Umbilical cord (tissue), 2 donors: ENCODE data around the gene TMEM185A. TPM values are rescaled to one million over a fixed set of nuclear protein-coding genes. Genes with fewer than 3 reads are reported as not detected.
A peak's percentile ranks its signal among the peaks of the same experiment; 100 is the strongest.
"Not testable (repeated sequence)": the region's sequence is repeated elsewhere in the genome, so short reads cannot be mapped to it uniquely, and the experiment has no call there.

Source experiments
- DNase-seq: peaks from one replicate; pipeline ENCODE4 v3.0.0-alpha.2; 2015; ENCODE audit warnings: low spot score
- total RNA-seq: library from RNA; depleted of rRNA; stranded (reverse); fragments of >200 nt; gene quantifications from one replicate; pipeline ENCODE4 v1.2.3, GENCODE V29; 2014; ENCODE audit warnings: low replicate concordance; ENCODE audit not compliant: insufficient read depth

Gene TMEM185A
- total RNA-seq: 28.4 TPM

- DNase-seq: peak; percentile 50
Observed at GRCh38 chrX:149631234-149632165, at the start of gene TMEM185A. TMEM185A (minus strand) TSS chrX:149631792; CDS start chrX:149631580, 212 bp downstream.

- no peak for DNase-seq
Observed at GRCh38 chrX:149681182-149681581, 49.6 kb upstream of the TMEM185A start.

GRCh38 chrX:149679164-149679678 is 47.6 kb upstream of the TMEM185A start:
- DNase-seq: not testable (repeated sequence)

GRCh38 chrX:149675554-149675953 is 44.0 kb upstream of the TMEM185A start:
- not testable (repeated sequence) for DNase-seq

GRCh38 chrX:149675088-149675487 is 43.5 kb upstream of the TMEM185A start:
- DNase-seq: not testable (repeated sequence)

GRCh38 chrX:149660613-149661012 is 29.0 kb upstream of the TMEM185A start:
- not testable (repeated sequence) for DNase-seq

- DNase-seq: not testable (repeated sequence)
Observed at GRCh38 chrX:149656260-149656884, 24.8 kb upstream of the TMEM185A start.

- DNase-seq: no peak
Observed at GRCh38 chrX:149652232-149652981, 20.8 kb upstream of the TMEM185A start.

GRCh38 chrX:149650162-149650561 is 18.6 kb upstream of the TMEM185A start:
- no peak for DNase-seq

- DNase-seq: no peak
Observed at GRCh38 chrX:149648932-149649331, 17.3 kb upstream of the TMEM185A start.

GRCh38 chrX:149647505-149647904 is 15.9 kb upstream of the TMEM185A start:
- no peak for DNase-seq

GRCh38 chrX:149643496-149643895 is 11.9 kb upstream of the TMEM185A start:
- DNase-seq: no peak

- DNase-seq: no peak
Observed at GRCh38 chrX:149641835-149642234, 10.2 kb upstream of the TMEM185A start.

- no peak for DNase-seq
Observed at GRCh38 chrX:149641432-149641831, 9.8 kb upstream of the TMEM185A start.

- DNase-seq: no peak
Observed at GRCh38 chrX:149639568-149639967, 8.0 kb upstream of the TMEM185A start.

- no peak for DNase-seq
Observed at GRCh38 chrX:149638860-149639259, 7.3 kb upstream of the TMEM185A start.

- no peak for DNase-seq
Observed at GRCh38 chrX:149633511-149633910, 1.9 kb upstream of the TMEM185A start.

- peak; percentile 40 for DNase-seq
Observed at GRCh38 chrX:149630681-149631233, 835 bp downstream of the TMEM185A start.

GRCh38 chrX:149629730-149630387 is 1.7 kb downstream of the TMEM185A start:
- no peak for DNase-seq

- no peak for DNase-seq
Observed at GRCh38 chrX:149628768-149629167, 2.8 kb downstream of the TMEM185A start.

GRCh38 chrX:149628280-149628679 is 3.3 kb downstream of the TMEM185A start:
- peak; percentile 3 for DNase-seq
